SIG-M5 treated with dmso at 0.1 percent for 504 hours (cell line): Measurements from ENCODE around the gene ZNF428.
"Not testable (repeated sequence)": the region's sequence is repeated elsewhere in the genome, so short reads cannot be mapped to it uniquely, and the experiment has no call there.

Source experiments
- DNase-seq: peaks from one replicate; lab custom pipeline; 2025; ENCODE audit not compliant: unreplicated experiment; lab: John Stamatoyannopoulos, UW

The ZNF428 gene

DNA sequence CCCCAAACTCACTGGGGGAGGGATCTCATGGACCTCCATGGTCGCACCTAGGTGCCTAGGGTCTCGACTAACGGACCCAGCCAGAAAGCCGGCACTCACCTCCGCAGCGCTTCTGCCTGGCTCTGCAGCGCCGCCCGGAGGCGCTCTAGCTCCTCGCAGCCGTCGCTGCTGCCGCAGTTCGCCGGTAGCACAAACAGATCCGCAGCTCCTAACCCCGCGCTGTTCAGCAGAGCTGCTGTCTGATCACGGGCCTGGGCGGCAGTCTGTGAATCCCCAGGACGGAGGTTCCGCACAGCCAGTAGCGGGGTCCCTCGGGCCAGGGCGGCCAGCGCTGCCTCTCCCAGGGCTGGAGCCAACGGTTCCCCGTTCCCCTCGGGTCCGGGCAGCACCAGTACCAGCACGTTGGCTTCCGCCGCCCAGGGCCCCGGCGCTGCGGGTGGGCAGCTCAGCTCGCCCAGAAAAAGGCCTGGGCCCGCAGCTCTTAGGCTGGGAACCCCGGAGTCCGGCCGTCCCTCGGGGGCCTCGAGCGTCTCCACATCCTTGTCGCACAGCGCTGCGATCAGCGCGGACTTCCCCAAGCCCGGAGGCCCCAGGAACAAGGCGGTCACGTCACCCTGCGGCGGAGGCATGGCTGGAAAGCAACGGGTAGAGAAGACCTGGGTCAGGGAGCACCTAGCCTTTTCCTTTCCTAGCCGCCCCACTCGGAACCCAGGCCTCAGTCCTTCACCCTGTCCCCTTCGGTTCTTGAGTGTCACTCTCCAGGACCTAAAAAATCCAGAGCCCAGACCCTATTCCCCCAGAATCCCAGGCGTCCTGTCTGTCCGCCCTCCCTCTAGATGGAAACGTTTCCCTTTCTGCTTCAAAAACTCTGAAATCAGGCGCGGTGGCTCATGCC is 24.5 kb downstream of the ZNF428 start:
- peak; percentile 47 for DNase-seq

DNA sequence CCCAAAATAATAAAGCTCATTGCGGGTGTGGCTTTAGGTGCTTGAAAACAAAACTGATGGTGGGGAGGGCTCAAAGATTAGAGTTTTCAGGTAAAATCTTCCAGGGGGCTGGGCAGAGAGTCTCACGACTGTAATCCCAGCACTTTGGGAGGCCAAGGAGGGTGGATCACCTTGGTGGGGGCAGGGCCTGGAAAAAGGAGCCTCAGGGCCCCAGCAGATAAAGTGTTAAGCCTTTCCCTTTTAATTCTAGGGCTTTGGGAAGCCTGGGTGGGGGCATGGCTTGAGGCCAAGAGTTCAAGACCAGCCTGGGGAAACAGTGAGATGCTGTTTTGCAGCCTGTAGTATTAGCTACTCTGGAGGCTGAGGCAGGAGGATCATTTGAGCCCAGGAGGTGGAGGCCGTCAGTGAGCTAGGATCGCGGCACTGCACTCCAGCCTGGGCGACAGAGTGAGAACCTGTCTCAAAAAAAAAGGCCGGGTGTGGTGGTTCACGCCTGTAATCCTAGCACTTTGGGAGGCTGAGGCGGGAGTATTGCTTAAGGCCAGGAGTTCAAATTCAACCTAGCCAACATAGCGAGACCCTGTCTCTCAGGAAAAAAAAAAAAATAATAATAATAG is 25.2 kb downstream of the ZNF428 start:
- no peak for DNase-seq

DNA sequence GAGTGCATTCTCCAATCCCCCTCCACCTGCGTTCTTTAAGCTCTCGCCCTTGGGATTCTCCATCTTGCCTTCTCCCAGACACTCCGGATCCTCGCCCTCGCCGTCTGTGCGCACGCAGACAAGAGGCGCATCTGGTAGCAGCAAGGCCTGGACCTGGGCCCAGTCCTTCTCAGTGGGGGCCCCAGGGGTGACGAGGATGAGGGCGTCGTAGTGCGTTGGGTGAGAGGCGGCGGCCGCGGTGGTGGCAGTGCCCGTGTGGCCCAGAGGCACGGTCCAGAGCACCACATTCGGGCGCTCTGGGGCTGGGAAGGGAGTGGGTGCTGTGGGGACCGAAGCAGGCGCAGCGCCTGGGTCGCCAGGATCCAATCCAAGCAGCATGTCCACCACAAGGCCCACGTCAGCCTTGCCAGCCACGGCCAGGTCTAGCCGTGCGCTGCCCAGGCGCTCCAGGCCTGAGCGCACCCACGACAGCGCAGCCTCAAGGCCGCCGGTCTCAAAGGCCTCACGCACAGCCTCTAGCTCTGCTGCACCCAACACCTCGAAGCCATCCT is 26.6 kb downstream of the ZNF428 start:
- DNase-seq: no peak

DNA sequence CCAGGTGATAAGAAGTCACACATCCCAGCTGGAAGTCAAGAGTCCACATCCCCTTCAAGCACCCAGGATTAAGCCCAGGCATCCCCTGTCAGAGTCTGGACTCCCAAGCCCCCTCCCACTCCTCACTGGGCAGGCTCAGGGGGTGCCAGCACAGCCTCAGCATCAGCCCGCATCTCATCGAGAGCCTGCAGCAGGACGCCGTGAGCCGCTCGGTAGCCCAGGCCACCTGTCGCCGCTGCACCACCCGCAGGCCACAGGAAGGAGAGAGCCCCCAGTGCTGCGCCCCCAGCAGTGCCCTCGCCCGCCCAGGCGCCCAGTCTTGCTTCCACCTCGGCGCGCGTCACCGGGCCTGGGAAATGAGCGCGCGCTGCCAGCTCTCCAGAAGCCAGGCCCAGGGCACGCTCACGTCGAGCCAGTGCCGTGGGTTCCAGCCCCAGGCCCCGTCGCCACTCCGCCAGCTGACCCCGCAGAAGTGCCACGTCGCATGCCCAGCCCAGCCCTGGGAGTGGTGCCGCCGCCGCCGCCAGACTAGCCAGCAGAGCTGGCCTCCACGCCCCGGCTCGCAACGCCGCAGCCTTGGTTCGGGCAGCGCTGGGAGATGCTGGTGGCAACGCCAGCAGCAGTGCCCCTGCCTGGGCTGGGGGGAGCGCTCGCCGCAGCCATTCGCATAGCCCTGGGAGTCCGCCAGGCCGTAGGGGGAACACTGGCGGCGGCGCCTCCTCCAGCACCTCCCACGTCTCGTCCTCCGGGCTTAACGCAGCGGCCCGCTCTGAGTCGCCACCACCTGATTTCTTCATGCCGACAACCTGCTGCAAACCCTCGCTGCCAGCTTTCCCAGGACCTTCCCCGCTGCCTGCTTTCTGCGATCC is 27.3 kb downstream of the ZNF428 start:
- DNase-seq: no peak

DNA sequence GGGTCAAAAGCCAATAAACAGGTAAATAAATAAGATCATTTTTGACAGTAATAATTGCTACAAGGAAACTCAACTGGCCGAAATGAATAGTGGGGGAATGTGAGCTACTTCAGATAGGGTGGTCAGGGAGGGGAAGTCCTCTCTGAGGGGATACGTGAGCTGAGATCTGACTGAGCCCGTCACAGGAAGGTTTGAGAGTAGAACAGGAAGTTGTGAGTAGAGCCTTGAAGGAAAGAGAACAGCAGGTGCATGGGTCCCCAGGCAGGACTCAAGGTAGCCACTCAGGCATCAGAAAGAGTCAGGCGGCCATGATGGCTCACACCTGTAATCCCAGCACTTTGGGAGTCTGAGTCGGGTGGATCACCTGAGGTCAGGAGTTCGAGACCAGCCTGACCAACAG is 29.8 kb downstream of the ZNF428 start:
- DNase-seq: no peak

DNA sequence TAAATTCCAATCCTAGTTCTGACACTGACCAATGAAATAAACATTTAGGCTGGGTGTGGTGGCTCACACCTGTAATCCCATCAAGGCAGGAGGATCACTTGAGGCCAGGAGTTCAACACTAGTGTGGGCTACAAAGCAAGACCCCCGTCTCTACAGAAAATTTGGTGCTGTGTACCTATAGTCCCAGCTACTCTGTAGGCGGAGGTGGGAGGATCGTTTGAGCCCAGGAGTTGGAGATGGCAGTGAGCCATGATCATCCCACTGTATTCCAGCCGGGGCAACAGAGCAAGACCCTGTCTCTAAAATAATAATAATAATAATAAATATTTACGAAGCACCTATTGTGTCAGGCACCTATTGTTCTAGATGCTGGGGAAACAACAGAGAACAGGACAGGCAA is 30.2 kb downstream of the ZNF428 start:
- no peak for DNase-seq

DNA sequence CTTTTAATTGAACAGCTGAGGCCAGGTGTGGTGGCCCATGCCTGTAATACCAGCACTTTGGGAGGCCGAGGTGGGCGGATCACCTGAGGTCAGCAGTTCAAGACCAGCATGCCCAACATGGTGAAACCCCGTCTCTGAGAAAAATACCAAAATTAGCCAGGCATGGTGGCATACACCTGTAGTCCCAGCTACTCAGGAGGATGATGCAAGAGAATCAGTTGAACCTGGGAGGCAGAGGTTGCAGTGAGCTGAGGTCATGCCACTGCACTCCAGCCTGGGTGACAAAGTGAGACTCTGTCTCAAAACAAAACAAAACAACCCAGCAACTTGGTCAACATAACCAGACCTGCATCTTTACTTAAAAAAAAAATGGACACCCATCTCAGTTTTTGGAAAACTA is 32.4 kb downstream of the ZNF428 start:
- DNase-seq: not testable (repeated sequence)

DNA sequence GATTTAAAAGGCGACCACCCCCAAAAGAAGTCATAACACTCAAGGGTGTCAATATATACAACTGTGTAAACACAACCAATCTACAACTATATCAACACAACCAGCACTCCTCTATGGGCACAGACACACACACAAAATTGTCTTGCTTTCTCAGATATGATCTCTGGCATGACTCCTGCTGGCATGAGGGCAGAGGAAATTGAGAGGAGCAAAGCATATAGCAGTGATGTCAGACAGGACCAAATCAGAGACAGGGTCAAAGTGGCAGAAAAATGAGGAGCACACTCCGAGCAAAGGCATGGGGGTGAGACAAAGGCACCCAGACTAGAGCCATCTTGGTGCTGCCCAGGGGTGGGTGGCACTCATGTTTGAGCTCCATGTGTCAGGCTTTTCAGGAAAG is 33.1 kb downstream of the ZNF428 start:
- DNase-seq: no peak

DNA sequence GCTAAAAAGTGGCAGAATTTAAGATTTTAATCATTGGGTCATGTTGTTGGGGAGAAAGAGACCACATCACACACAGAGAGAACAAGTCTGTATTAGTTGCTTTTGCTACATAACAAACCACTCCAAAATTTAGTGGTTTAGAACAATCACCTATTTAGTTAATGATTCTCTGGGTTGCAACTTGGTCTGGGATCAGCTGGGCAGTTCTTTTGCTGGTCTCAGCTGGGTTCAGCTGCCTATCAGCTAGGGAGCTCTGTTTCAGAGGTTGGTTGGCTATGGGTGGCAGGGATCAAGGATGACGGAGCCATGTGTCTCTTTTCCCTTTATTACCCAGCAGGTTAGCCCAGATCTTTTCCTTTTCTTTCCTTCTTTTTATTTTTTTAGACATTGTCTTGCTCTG is 34.9 kb downstream of the ZNF428 start:
- no peak for DNase-seq

DNA sequence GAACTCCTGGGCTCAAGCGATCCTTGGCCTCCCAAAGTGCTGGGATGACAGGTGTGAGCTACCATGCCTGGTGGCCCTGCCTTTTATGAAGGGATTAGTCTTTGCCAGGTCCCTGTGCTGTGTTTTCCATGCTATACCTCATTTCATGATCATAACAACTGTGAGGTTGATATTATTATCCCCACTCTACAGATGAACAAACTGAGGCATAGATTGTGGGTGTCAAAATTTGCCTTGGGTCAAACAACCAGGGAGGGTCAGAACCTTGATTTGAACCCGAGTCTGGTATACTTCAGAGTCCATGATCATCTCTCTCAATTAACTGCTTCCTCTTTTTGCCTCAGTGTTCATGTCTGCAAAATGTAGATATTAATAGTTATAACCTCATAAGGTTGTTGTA is 36.9 kb downstream of the ZNF428 start:
- no peak for DNase-seq

DNA sequence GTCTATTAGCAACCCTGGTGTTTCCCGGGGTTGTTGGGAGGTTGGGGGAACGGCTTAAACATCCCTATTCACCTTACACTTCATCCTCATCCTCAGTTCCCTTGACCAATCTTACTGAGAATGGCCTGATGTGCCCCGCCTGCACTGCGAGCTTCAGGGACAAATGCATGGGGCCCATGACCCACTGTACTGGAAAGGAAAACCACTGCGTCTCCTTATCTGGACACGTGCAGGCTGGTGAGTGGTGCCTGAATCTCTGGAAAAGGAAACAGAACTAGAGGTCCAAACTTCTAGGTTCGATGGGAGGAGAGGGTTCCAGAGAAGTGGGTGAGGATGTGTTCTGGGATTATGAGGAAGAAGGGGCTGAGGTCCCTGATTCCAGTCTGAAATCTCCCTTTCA is 38.0 kb downstream of the ZNF428 start:
- DNase-seq: no peak

DNA sequence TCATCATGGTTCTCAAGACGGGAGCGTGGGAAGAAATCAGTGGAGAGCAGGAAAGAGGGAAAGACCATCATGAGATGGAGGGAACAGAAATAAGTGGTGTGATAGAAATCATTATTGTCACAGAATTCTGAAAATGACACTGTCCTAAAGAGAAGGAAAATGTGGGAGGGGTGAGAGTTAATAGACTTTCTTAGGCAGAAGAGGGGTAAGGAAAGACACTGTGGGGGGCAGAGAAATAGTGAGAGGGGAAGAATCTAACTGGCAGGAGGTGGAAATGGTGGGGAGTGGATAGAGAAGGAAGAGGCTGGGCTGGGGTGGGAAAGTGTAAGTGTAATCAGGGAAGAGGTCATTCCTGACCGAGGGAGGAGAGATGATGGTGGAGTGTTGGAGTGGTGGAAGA is 40.6 kb downstream of the ZNF428 start:
- DNase-seq: no peak

DNA sequence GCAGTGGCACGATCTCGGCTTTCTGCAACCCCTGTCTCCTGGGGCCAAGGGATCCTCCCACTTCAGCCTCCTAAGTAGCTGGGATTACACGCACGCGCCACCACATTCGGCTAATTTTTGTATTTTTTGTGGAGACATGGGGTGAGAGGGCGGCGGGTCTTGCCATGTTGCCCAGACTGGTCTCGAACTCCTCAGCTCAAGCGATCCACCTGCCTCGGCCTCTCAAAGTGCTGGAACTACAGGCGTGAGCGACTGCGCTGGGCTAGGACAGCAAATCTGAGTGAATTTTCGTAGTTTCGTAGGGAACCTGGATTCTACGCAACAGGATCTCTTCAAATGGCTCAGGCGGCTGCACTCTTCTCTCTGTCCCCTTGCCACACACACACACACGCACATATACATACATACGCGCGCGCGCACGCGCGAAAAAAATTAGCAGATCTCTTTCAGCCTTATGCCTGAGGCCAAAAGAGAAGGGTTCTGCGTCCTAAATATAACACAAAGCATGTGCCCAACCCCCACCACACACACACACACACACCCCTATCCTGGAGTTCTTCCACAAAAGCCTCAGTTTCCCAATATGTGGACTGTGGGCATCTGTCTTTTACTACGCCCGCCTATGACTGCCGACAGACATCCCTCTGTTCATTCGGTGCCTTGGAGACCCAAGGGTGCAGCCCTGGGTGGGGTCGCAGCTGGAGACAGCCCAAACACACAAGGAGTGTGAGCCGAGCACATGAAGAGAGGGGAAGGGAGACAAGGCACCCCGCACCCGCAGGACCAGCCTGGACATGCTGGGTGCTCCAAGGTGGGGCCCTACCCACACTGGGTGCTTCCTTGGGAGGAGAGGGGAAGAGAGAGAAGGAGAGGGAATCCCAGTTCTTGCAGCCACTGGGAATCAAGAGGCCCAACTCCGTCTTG is 43.2 kb downstream of the ZNF428 start:
- DNase-seq: peak; percentile 24

DNA sequence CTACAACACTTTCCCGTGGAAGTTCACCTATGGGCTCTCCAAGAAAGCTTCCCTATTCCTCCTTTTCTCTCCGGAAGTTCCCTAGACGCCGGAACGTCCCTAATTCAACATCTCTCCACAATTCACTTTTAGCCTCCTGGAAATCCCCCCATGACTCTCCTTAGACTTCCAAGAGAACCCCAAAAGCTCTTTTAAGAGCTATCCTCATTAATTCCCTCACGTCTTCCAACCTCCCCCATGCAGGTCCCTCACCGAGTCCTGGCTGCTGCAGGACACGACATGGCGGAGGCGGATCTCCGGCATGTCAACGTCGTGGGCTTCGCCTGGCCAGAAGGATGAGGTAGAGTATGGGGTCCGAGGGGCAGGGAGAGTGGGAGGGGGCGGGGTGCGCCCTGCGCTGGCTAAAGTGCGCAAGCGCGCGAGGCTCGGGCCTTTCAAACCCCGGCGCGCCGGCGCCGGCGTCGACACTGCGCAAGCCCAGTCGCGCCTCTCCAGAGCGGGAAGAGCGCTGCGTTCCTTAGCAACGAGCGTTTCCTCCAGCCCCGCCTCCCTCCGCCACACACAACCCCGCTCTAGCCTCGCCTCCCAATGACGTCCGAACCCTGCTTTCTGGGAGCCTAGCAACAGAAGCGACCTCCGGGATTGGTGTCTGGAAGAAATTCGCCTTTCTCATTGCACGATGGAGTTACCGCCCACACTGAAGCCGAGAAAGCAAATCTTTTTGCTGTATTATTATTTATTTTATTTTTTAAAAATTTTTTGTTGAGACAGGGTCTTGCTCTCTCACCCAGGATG is 44.1 kb downstream of the ZNF428 start, which contains the start of the genes PINLYP and XRCC1:
PINLYP (plus strand) TSS at position 646 of the 795 bp plus-strand sequence. CDS start 1,391 bp downstream, outside the sequence.
XRCC1 (minus strand) TSS at position 372 of the 795 bp plus-strand sequence; CDS start at position 303, 69 bp downstream.
- peak; percentile 98 for DNase-seq

DNA sequence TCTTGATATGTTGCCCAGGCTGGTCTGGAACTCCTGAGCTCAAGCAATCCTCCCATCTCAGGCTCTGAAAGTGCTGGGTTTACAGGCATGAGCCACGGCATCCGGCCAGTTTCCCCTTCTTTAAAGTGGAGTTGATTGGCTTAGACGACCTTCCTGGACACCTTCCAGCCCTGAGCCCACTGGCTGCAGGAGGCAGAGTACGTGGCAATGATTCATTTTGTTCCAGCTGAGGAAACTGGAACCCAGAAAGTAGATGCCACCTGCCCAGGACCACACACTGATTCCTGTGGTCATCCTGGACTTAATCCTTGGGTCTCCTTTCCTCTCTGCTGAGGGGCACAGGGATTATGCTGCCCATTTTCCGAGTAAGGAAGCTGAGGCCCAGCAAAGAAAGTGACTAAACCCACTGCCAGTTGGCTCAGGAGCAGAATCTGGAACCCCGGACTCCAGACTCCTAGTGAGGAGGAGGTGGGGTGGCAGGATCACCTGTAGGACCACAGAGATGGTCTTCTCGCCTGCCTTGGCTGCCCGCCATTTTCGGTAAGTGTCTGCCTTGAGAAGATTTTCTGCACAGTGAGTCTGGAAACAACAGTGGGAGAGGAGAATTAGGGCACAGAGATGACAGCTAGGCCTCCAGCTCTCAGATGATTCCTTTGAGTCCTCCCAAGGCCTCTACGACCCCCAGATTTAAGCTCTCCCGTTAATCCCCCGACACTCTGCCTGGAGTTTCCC is 44.8 kb downstream of the ZNF428 start:
- DNase-seq: no peak

DNA sequence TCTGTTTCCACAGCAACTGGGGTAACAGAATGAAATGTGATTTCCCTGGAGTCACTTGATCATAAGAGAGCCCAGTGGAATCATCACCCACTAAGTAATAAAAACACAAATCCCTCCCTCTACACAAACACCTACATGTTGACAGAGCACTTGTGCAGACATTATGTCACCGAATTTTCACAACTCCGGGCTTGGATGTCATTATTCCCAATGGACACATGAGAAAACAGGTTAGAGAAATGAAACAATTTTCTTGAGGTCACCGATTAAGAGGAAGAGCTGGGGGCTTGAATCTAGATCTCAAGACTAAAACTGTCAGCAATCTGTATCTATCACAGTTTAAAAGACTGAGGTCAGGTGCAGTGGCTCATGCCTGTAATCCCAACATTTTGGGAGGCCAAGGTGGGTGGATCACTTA is 47.2 kb downstream of the ZNF428 start:
- DNase-seq: no peak

DNA sequence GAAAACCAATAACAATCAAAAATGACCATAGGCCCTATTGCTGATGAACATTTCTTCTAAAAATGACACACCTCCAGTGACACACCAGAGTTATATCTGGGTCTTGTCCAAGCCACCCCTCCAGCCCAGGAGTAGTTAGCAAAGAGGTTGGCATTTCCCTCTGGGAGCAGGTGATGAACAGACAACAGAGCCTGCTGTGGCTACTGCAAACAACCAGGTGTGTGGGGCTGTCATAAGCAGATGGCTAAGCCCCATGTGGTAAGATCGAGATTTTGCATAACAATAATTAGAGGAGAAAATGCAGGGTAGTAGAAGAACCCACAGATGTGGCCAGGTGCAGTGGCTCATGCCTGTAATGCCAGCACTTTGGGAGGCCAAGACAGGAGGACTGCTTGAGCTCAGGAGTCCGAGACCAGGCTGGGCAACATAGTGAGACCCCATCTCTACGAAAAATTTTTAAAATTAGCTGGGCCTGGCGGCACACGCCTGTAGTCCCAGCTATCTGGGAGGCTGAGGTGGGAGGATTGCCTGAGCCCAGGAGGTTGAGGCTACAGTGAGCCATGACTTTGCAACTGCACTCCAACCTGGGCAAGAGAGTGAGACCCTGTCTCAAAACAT is 49.1 kb downstream of the ZNF428 start:
- no peak for DNase-seq

DNA sequence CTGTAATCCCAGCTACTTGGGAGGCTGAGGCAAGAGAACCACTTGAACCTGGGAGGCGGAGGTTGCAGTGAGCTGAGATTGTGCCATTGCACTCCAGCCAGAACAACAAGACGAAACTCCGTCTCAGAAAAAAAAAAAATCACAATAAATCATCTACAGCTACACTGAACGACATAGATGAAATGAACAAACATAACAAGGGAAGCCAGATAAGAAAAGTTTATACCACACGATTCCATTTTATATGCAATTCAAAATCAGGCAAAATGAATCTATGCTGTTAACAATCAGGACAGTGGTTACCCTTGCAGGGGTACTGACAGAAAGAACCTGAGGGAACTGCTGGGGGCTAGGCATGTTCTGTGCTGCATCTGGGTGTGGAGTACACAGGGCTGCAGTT is 49.8 kb downstream of the ZNF428 start:
- no peak for DNase-seq
